ENCODE measurements around the gene UGT3A2.

DNA sequence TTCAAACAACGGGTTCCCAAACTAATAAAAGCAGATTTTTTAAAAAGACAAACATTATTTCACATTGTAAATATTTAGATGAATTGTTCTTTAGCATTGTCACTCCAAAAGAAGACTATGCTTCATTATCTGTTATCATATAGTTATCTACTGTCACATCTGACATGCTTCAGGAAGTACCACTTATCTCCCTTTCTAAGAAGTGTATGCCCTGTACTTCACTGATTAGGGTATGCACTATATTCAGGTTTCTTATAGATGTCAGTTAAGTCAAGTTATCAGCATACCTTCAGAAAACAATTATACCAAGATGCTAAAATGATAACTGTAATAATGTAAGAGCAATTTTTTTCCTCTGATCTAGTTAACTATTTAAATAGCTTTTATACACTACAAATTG lies 44.6 kb upstream of the UGT3A2 start:
- TF ChIP-seq, protein P1, sequence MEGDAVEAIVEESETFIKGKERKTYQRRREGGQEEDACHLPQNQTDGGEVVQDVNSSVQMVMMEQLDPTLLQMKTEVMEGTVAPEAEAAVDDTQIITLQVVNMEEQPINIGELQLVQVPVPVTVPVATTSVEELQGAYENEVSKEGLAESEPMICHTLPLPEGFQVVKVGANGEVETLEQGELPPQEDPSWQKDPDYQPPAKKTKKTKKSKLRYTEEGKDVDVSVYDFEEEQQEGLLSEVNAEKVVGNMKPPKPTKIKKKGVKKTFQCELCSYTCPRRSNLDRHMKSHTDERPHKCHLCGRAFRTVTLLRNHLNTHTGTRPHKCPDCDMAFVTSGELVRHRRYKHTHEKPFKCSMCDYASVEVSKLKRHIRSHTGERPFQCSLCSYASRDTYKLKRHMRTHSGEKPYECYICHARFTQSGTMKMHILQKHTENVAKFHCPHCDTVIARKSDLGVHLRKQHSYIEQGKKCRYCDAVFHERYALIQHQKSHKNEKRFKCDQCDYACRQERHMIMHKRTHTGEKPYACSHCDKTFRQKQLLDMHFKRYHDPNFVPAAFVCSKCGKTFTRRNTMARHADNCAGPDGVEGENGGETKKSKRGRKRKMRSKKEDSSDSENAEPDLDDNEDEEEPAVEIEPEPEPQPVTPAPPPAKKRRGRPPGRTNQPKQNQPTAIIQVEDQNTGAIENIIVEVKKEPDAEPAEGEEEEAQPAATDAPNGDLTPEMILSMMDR (conservative IDR thresholded peaks at IDR 0.05; ENCODE audit: low read depth in 2 of 2), result no peak
- TF ChIP-seq POLR2AphosphoS5 (IDR thresholded peaks at IDR 0.05; ENCODE audit: low read depth) (no peak), EZH2 (IDR thresholded peaks at IDR 0.05; ENCODE audit: low read depth, unreplicated experiment) (no peak), EZH2phosphoT487 (IDR thresholded peaks at IDR 0.05; ENCODE audit: unreplicated experiment) (no peak), JUNB (IDR thresholded peaks at IDR 0.05; ENCODE audit: unreplicated experiment) (no peak), ZNF114 (CRISPR knock-in tag; IDR thresholded peaks at IDR 0.05) (no peak), CREB1 (CRISPR knock-in tag; IDR thresholded peaks at IDR 0.05; ENCODE audit: low read depth) (no peak), STAT1 (IDR thresholded peaks at IDR 0.05; ENCODE audit: unreplicated experiment) (no peak), ZNF331 (CRISPR knock-in tag; IDR thresholded peaks at IDR 0.05; ENCODE audit: low read depth) (no peak)
- TF ChIP-seq, protein P2, sequence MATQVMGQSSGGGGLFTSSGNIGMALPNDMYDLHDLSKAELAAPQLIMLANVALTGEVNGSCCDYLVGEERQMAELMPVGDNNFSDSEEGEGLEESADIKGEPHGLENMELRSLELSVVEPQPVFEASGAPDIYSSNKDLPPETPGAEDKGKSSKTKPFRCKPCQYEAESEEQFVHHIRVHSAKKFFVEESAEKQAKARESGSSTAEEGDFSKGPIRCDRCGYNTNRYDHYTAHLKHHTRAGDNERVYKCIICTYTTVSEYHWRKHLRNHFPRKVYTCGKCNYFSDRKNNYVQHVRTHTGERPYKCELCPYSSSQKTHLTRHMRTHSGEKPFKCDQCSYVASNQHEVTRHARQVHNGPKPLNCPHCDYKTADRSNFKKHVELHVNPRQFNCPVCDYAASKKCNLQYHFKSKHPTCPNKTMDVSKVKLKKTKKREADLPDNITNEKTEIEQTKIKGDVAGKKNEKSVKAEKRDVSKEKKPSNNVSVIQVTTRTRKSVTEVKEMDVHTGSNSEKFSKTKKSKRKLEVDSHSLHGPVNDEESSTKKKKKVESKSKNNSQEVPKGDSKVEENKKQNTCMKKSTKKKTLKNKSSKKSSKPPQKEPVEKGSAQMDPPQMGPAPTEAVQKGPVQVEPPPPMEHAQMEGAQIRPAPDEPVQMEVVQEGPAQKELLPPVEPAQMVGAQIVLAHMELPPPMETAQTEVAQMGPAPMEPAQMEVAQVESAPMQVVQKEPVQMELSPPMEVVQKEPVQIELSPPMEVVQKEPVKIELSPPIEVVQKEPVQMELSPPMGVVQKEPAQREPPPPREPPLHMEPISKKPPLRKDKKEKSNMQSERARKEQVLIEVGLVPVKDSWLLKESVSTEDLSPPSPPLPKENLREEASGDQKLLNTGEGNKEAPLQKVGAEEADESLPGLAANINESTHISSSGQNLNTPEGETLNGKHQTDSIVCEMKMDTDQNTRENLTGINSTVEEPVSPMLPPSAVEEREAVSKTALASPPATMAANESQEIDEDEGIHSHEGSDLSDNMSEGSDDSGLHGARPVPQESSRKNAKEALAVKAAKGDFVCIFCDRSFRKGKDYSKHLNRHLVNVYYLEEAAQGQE (IDR thresholded peaks at IDR 0.05; ENCODE audit: unreplicated experiment), result no peak
- TF ChIP-seq, protein P3, sequence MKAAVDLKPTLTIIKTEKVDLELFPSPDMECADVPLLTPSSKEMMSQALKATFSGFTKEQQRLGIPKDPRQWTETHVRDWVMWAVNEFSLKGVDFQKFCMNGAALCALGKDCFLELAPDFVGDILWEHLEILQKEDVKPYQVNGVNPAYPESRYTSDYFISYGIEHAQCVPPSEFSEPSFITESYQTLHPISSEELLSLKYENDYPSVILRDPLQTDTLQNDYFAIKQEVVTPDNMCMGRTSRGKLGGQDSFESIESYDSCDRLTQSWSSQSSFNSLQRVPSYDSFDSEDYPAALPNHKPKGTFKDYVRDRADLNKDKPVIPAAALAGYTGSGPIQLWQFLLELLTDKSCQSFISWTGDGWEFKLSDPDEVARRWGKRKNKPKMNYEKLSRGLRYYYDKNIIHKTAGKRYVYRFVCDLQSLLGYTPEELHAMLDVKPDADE (IDR thresholded peaks at IDR 0.05), result no peak
